SH-SY5Y (cell line): Measurements from ENCODE around the gene SLC44A1.

Experiments used
- GATA2 ChIP-seq: IDR thresholded peaks from 2 replicates; pipeline ENCODE4 v1.6.1; 2011; ENCODE audit warnings: mild to moderate bottlenecking, low read depth, low read length
- GATA3 ChIP-seq: IDR thresholded peaks from 2 replicates; pipeline ENCODE4 v1.6.1; 2011; ENCODE audit warnings: low read depth, mild to moderate bottlenecking, low read length, moderate library complexity

DNA sequence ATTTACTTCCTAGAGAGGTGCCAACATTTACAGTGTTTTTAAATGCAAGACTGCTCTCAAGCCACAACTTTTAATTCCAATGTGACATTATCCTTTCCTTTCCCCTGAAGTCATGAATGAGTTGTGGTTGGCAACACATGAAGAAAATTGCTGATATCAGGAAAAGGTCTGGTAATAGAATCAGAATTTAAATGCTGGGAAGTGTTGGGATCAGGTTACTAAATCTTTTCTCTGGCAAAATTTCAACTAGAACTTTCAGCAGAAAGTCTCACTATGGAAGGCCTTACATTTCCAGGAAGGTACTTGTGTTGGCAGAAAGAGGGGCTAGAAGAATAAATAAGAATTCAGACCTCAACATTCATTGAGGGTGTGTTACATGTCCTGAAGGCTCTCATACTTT lies 10.6 kb upstream of the SLC44A1 start:
- TF ChIP-seq GATA3 = no peak
- no peak for TF ChIP-seq GATA2
